K562 (cell line): ENCODE data around the gene APOM. TPM values are rescaled to one million over a fixed set of nuclear protein-coding genes. Genes with fewer than 3 reads are reported as not detected.
A peak's percentile ranks its signal among the peaks of the same experiment; 100 is the strongest.

Experiments
- ETV5 ChIP-seq: sonication (generic); formaldehyde crosslinking; IDR thresholded peaks from 2 replicates; pipeline ENCODE4 v1.4.0; 2020; ENCODE audit warnings: low read depth, mild to moderate bottlenecking, missing genetic modification reagents
- KDM5B ChIP-seq: fragments of 200-600 bp; sonication (generic); IDR thresholded peaks from 2 replicates; pipeline ENCODE4 v1.6.1; 2012; ENCODE audit warnings: low read depth, mild to moderate bottlenecking, moderate library complexity, low read length, control low read depth, inconsistent platforms; ENCODE audit not compliant: insufficient replicate concordance
- POLR2G ChIP-seq: fragments of 200-400 bp; formaldehyde crosslinking; IDR thresholded peaks from 2 replicates; pipeline ENCODE4 v1.6.1; 2017; ENCODE audit warnings: low read depth, mild to moderate bottlenecking, antibody characterized with exemption, low read length, moderate library complexity
- SUPT5H ChIP-seq: fragments of 450-650 bp; IDR thresholded peaks from 2 replicates; pipeline ENCODE4 v1.6.1; 2016
- XRCC3 ChIP-seq: fragments of 450-650 bp; IDR thresholded peaks from 2 replicates; pipeline ENCODE4 v1.6.1; 2017; ENCODE audit warnings: mild to moderate bottlenecking, moderate library complexity
- polyA plus RNA-seq, 8 experiments: library from polyadenylated mRNA; depleted of rRNA in 4 of 8; stranded (reverse) in 5 of 8; unstranded in 3 of 8; fragments of >200 nt; fragmentation: Nextera tagmentation in 2 of 8; fragmentation: Illumina TruSeq in 1 of 8; extraction: Ambion mirVana in 2 of 8; extraction: Trizol in 1 of 8; gene quantifications; 2 replicates each; pipeline versions ENCODE4 v1.2.1 to v1.2.3, GENCODE V29; 2011 to 2014; ENCODE audit warnings: inconsistent platforms in 1 of 8, missing spikeins in 1 of 8
- total RNA-seq, 7 experiments: library from RNA; depleted of rRNA in 6 of 7; stranded (reverse); fragments of >200 nt in 6 of 7; fragmentation: Illumina TruSeq in 2 of 7; extraction: Trizol in 2 of 7; gene quantifications; 2 replicates each; pipeline versions ENCODE4 v1.2.1 to v1.2.3, GENCODE V29; 2011 to 2021; ENCODE audit warnings: low replicate concordance in 1 of 7
- TF ChIP-seq, protein P1 (sequence below), 3 experiments: IDR thresholded peaks in 2 of 3; conservative IDR thresholded peaks in 1 of 3; 2 replicates each; pipeline ENCODE4 v1.5.1; 2011 to 2012; ENCODE audit warnings: low read length in 3 of 3, mild to moderate bottlenecking in 3 of 3, control low read depth in 2 of 3, improper control_type of control experiment in 1 of 3, inconsistent platforms in 1 of 3, low read depth in 1 of 3, mixed read lengths in 1 of 3, moderate library complexity in 1 of 3; ENCODE audit not compliant: insufficient read depth in 2 of 3
- TF ChIP-seq, protein P2 (sequence below): sonication (generic); formaldehyde crosslinking; IDR thresholded peaks from 2 replicates; pipeline ENCODE4 v1.8.1; 2023; ENCODE audit warnings: mild to moderate bottlenecking, missing genetic modification reagents
- TF ChIP-seq, protein P3 (sequence below): fragments of 250-450 bp; sonication (Bioruptor Pico); IDR thresholded peaks from 2 replicates; pipeline ENCODE4 v1.9.0; 2021; ENCODE audit warnings: mild to moderate bottlenecking, inconsistent platforms
- TF ChIP-seq, protein P4 (sequence below): sonication (generic); formaldehyde crosslinking; IDR thresholded peaks from 2 replicates; pipeline ENCODE4 v1.9.0; 2022; ENCODE audit warnings: mild to moderate bottlenecking, missing genetic modification reagents

APOM gene
- total and polyA plus RNA-seq, 9 of the 15 experiments (the other 6 are each of a cell fraction or from before 2014, with no cell fraction given): 5.7 to 24.3 (median 10.4) TPM

DNA sequence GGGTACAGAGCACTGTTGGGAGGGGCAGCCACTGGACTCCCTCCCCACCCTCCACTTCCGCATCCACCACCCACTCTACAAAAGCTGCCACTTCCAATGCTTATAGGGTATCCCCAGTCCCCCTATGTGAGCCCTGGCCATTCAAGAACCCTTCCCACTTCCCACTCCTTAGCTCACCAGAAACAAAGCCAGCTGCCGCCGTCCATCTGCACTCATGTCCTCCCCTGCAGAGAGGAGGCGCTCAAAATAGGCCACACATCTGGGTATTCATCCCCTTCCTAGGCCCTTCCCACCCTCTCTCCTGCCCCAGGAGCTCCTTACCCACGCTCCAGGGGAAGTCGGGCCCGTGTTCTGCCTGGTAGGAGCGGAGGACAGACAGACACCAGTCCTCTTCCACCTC is 31.6 kb downstream of the APOM start (continued):
- TF ChIP-seq, protein P1, sequence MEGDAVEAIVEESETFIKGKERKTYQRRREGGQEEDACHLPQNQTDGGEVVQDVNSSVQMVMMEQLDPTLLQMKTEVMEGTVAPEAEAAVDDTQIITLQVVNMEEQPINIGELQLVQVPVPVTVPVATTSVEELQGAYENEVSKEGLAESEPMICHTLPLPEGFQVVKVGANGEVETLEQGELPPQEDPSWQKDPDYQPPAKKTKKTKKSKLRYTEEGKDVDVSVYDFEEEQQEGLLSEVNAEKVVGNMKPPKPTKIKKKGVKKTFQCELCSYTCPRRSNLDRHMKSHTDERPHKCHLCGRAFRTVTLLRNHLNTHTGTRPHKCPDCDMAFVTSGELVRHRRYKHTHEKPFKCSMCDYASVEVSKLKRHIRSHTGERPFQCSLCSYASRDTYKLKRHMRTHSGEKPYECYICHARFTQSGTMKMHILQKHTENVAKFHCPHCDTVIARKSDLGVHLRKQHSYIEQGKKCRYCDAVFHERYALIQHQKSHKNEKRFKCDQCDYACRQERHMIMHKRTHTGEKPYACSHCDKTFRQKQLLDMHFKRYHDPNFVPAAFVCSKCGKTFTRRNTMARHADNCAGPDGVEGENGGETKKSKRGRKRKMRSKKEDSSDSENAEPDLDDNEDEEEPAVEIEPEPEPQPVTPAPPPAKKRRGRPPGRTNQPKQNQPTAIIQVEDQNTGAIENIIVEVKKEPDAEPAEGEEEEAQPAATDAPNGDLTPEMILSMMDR (IDR thresholded peaks at IDR 0.05 in 2 of 3, conservative IDR thresholded peaks at IDR 0.05 in 1 of 3; ENCODE audit: insufficient read depth in 2 of 3, low read depth in 1 of 3, low read length in 3 of 3): peak in 2 of 3 experiments; percentile 20 to 23; a peak in 2 of 6 replicates
- TF ChIP-seq POLR2G (0 out of 2 replicates have a peak, but pooled peaks have one; percentile 39), XRCC3 (no peak), ETV5 (CRISPR knock-in tag) (no peak), KDM5B (no peak), SUPT5H (no peak)
- TF ChIP-seq, protein P2, sequence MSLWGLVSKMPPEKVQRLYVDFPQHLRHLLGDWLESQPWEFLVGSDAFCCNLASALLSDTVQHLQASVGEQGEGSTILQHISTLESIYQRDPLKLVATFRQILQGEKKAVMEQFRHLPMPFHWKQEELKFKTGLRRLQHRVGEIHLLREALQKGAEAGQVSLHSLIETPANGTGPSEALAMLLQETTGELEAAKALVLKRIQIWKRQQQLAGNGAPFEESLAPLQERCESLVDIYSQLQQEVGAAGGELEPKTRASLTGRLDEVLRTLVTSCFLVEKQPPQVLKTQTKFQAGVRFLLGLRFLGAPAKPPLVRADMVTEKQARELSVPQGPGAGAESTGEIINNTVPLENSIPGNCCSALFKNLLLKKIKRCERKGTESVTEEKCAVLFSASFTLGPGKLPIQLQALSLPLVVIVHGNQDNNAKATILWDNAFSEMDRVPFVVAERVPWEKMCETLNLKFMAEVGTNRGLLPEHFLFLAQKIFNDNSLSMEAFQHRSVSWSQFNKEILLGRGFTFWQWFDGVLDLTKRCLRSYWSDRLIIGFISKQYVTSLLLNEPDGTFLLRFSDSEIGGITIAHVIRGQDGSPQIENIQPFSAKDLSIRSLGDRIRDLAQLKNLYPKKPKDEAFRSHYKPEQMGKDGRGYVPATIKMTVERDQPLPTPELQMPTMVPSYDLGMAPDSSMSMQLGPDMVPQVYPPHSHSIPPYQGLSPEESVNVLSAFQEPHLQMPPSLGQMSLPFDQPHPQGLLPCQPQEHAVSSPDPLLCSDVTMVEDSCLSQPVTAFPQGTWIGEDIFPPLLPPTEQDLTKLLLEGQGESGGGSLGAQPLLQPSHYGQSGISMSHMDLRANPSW: no peak
- TF ChIP-seq, protein P3, sequence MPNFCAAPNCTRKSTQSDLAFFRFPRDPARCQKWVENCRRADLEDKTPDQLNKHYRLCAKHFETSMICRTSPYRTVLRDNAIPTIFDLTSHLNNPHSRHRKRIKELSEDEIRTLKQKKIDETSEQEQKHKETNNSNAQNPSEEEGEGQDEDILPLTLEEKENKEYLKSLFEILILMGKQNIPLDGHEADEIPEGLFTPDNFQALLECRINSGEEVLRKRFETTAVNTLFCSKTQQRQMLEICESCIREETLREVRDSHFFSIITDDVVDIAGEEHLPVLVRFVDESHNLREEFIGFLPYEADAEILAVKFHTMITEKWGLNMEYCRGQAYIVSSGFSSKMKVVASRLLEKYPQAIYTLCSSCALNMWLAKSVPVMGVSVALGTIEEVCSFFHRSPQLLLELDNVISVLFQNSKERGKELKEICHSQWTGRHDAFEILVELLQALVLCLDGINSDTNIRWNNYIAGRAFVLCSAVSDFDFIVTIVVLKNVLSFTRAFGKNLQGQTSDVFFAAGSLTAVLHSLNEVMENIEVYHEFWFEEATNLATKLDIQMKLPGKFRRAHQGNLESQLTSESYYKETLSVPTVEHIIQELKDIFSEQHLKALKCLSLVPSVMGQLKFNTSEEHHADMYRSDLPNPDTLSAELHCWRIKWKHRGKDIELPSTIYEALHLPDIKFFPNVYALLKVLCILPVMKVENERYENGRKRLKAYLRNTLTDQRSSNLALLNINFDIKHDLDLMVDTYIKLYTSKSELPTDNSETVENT (CRISPR knock-in tag): 0 out of 2 replicates have a peak, but pooled peaks have one; percentile 27
- TF ChIP-seq, protein P4, sequence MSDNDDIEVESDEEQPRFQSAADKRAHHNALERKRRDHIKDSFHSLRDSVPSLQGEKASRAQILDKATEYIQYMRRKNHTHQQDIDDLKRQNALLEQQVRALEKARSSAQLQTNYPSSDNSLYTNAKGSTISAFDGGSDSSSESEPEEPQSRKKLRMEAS (CRISPR knock-in tag): 0 out of 2 replicates have a peak, but pooled peaks have one; percentile 17
- TF ChIP-seq, all 486 proteins: peak for 10
